C4-2B (cell line): Measurements from ENCODE around the gene LRP1B.

Experiments
- CTCF ChIP-seq: fragments of 450-650 bp; conservative IDR thresholded peaks from 2 replicates; pipeline ENCODE4 v1.5.1; 2017; ENCODE audit warnings: mild to moderate bottlenecking
- ZFX ChIP-seq: fragments of 450-650 bp; IDR thresholded peaks from 2 replicates; pipeline ENCODE4 v1.6.1; 2017

- TF ChIP-seq CTCF (no peak), ZFX (no peak)
Observed at GRCh38 chr2:140595107-140595506, 1535.7 kb downstream of the LRP1B start.
